Choroid plexus epithelial cell (primary cell): ENCODE measurements around the gene ITGA8.
"Not testable (repeated sequence)": the region's sequence is repeated elsewhere in the genome, so short reads cannot be mapped to it uniquely, and the experiment has no call there.

Source experiments
- DNase-seq: peaks from one replicate; pipeline ENCODE4 v3.0.0-alpha.2; 2010; ENCODE audit warnings: low read depth
- H3K4me3 ChIP-seq: 2 replicates; pipeline ENCODE4 v1.5.1; 2011; ENCODE audit warnings: low read depth, mild to moderate bottlenecking, control low read depth, low read length, moderate library complexity
- CTCF ChIP-seq: conservative IDR thresholded peaks from 2 replicates; pipeline ENCODE4 v1.5.1; 2011; ENCODE audit warnings: low read depth, mild to moderate bottlenecking, control low read depth, inconsistent platforms, low read length, moderate library complexity

Gene ITGA8

DNA sequence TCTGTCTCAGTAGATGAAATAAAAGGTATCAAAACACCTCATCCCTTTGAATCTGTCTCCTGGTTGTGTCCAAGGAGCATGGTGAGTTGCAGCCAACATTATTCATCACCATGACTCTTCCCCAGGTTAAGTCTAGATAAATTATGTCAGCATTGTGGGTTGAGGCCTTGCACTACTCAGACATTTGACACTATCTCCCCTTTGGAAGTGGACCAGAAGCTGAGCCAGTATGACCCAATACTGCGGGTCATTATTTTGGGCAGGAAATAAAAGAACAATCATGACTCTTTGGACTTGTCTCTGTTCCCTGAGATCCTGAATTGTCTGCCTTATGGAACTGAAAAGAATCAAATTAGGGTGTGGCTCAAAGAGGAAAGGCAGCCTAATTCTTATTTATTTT lies 180.5 kb downstream of the ITGA8 start:
- no peak for TF ChIP-seq CTCF
- no peak for DNase-seq
- H3K4me3 ChIP-seq = no peak overlapping the region

DNA sequence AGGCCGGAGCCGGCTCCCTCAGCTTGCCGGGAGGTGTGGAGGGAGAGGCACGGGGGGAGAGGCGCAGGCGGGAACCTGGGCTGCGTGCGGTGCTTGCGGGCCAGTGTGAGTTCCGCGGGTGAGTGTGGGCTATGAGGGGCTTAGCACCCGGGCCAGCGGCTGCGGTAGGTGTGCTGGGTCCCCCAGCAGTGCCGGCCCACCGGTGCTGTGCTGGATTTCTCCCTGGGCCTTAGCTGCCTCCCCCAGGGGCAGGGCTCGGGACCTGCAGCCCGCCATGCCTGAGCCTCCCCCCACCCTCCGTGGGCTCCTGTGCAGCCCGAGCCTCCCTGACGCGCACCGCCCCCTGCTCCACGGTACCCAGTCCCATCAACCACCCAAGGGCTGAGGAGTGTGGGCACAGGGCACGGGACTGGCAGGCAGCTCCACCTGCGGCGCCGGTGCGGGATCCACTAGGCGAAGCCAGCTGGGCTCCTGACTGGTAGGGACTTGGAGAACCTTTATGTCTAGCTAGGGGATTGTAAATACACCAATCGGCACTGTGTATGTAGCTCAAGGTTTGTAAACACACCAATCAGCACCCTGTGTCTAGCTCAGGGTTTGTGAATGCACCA lies 184.7 kb downstream of the ITGA8 start:
- DNase-seq, H3K4me3 ChIP-seq: not testable (repeated sequence)

- no peak overlapping the region for H3K4me3 ChIP-seq
- DNase-seq = no peak
- no peak for TF ChIP-seq CTCF
These were observed 187.6 kb downstream of the ITGA8 start for GRCh38 chr10:15531927-15532722.

GRCh38 chr10:15528859-15529239 lies 190.9 kb downstream of the ITGA8 start:
- no peak for TF ChIP-seq CTCF
- no peak for DNase-seq
- no peak overlapping the region for H3K4me3 ChIP-seq

GRCh38 chr10:15526754-15527153 lies 193.0 kb downstream of the ITGA8 start:
- no peak for TF ChIP-seq CTCF
- H3K4me3 ChIP-seq = no peak overlapping the region
- no peak for DNase-seq

GRCh38 chr10:15521328-15521903 lies 198.3 kb downstream of the ITGA8 start:
- TF ChIP-seq CTCF = no peak

DNA sequence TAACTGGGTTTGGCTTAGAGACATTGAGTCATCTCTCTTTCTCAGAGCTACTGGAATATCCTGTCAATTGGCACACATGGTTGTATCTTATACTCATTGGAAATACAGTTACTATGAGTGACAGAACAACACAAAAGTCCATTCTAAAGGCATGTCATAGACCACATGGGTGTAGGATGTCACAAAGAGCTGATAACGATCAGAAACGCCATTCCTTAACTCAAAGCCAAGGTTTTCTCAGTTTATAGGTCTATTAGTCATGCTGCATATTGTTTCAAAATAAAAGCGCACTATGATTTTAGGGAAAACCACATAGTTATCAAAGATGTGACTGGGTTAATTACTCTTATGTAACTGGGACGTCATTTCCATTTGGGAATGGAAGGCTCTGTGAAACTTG lies 201.5 kb downstream of the ITGA8 start:
- DNase-seq = peak; percentile 55
- no peak for TF ChIP-seq CTCF

More at GRCh38 chr10:15521328-15521903, 198.3 kb downstream of the ITGA8 start:
- no peak overlapping the region for H3K4me3 ChIP-seq
- no peak for DNase-seq

More for the DNA sequence above, 201.5 kb downstream of the ITGA8 start:
- H3K4me3 ChIP-seq = no peak overlapping the region
